Left kidney (tissue), 2 donors: ENCODE measurements around the gene CD63. TPM values are rescaled to one million over a fixed set of nuclear protein-coding genes. Genes with fewer than 3 reads are reported as not detected.
A peak's percentile ranks its signal among the peaks of the same experiment; 100 is the strongest.

ENCODE experiments used
- DNase-seq: peaks from one replicate; pipeline ENCODE4 v3.0.0-alpha.2; 2013
- polyA plus RNA-seq: library from polyadenylated mRNA; unstranded; fragments of 120-200 nt; gene quantifications from one replicate; pipeline ENCODE4 v1.2.1, GENCODE V29; 2013; ENCODE audit not compliant: insufficient read length

The CD63 gene
- polyA plus RNA-seq, 1 donor: 592 TPM

- DNase-seq: no peak
These were observed 35.3 kb downstream of the CD63 start for GRCh38 chr12:55693323-55694187.

- no peak for DNase-seq
These were observed 36.0 kb downstream of the CD63 start for GRCh38 chr12:55692631-55693322.

- no peak for DNase-seq
These were observed 39.8 kb downstream of the CD63 start for GRCh38 chr12:55688716-55689655.

- DNase-seq: no peak
These were observed 41.1 kb downstream of the CD63 start for GRCh38 chr12:55687746-55688145.

- no peak for DNase-seq
These were observed 42.3 kb downstream of the CD63 start for GRCh38 chr12:55686366-55687010.

GRCh38 chr12:55685671-55686070, 43.1 kb downstream of the CD63 start:
- no peak for DNase-seq

- DNase-seq: no peak
These were observed 43.9 kb downstream of the CD63 start for GRCh38 chr12:55684761-55685370.

- no peak for DNase-seq
These were observed 45.1 kb downstream of the CD63 start for GRCh38 chr12:55683676-55684075.

- DNase-seq: no peak
These were observed 46.6 kb downstream of the CD63 start for GRCh38 chr12:55682087-55682796.

GRCh38 chr12:55681142-55682077, 47.4 kb downstream of the CD63 start:
- peak; percentile 72 for DNase-seq

- DNase-seq: no peak
These were observed 49.1 kb downstream of the CD63 start for GRCh38 chr12:55679691-55680090.

- no peak for DNase-seq
These were observed 52.1 kb downstream of the CD63 start for GRCh38 chr12:55676707-55677106.

- no peak for DNase-seq
These were observed 53.1 kb downstream of the CD63 start for GRCh38 chr12:55675666-55676065.

Other genes starting within 250 kb of the CD63 start
- gene OR6C68, start 236.6 kb downstream of the CD63 start, polyA plus RNA-seq: not detected
- not detected for gene OR6C4, start 179.4 kb downstream of the CD63 start, polyA plus RNA-seq
- gene OR2AP1, start 156.5 kb downstream of the CD63 start, polyA plus RNA-seq: not detected
- gene OR10P1, start 92.1 kb downstream of the CD63 start, polyA plus RNA-seq: not detected
- gene ITGA7, start 21.1 kb downstream of the CD63 start, polyA plus RNA-seq: 35.2 TPM
- 101 TPM for gene BLOC1S1, start 13.0 kb downstream of the CD63 start, polyA plus RNA-seq
- 36.1 TPM for gene RDH5, start 8.6 kb downstream of the CD63 start, polyA plus RNA-seq
- 23.0 TPM for gene GDF11, start 14.1 kb upstream of the CD63 start, polyA plus RNA-seq
- 123 TPM for gene SARNP, start 88.7 kb upstream of the CD63 start, polyA plus RNA-seq
- 34.6 TPM for gene ORMDL2, start 89.0 kb upstream of the CD63 start, polyA plus RNA-seq
- gene DNAJC14, start 100.6 kb upstream of the CD63 start, polyA plus RNA-seq: 44.0 TPM
- 1.5 TPM for gene MMP19, start 113.9 kb upstream of the CD63 start, polyA plus RNA-seq
- gene PYM1, start 198.9 kb upstream of the CD63 start, polyA plus RNA-seq: 31.0 TPM
- 26.2 TPM for gene DGKA, start 202.2 kb upstream of the CD63 start, polyA plus RNA-seq
- gene PMEL, start 237.0 kb upstream of the CD63 start, polyA plus RNA-seq: 3.9 TPM
- gene CDK2, start 237.8 kb upstream of the CD63 start, polyA plus RNA-seq: 69.2 TPM
- gene RAB5B, start 245.1 kb upstream of the CD63 start, polyA plus RNA-seq: 163 TPM